CD14-positive monocyte (primary cell): ENCODE results near the gene ZNF805. TPM values are rescaled to one million over a fixed set of nuclear protein-coding genes. Genes with fewer than 3 reads are reported as not detected.

Experiments
- DNase-seq, 3 donors: peaks; one replicate each; pipeline ENCODE4 v3.0.0-alpha.2; 2011 to 2022
- H2AFZ ChIP-seq: 2 replicates; pipeline ENCODE4 v1.6.0; 2012; ENCODE audit warnings: mild to moderate bottlenecking, low read depth, low read length, inconsistent platforms; ENCODE audit not compliant: insufficient read depth, poor library complexity, severe bottlenecking
- H3K27ac ChIP-seq, 2 donors: 1 replicate in 1 of 2; 2 replicates in 1 of 2; pipeline ENCODE4 v1.5.1; 2012 to 2013; ENCODE audit warnings: low read length in 2 of 2, control low read depth in 1 of 2, inconsistent platforms in 1 of 2, low read depth in 1 of 2, mild to moderate bottlenecking in 1 of 2
- H3K27me3 ChIP-seq, 2 donors: one replicate each; pipeline versions ENCODE4 v1.6.0 to v1.6.1; 2011 to 2013; ENCODE audit warnings: low read length in 2 of 2; ENCODE audit not compliant: control insufficient read depth in 2 of 2, insufficient read depth in 2 of 2
- H3K36me3 ChIP-seq, 2 donors: replicated peaks in 1 of 2; 1 replicate in 1 of 2; 2 replicates in 1 of 2; pipeline versions ENCODE4 v1.5.1 to v1.6.1; 2012 to 2013; ENCODE audit warnings: low read length in 2 of 2, control low read depth in 1 of 2, inconsistent platforms in 1 of 2, mild to moderate bottlenecking in 1 of 2; ENCODE audit not compliant: insufficient read depth in 2 of 2, control insufficient read depth in 1 of 2
- H3K4me1 ChIP-seq, 2 donors: 1 replicate in 1 of 2; 2 replicates in 1 of 2; pipeline versions ENCODE4 v1.5.1 to v1.6.1; 2012 to 2013; ENCODE audit warnings: low read length in 2 of 2, control low read depth in 1 of 2, inconsistent platforms in 1 of 2, mild to moderate bottlenecking in 1 of 2, moderate library complexity in 1 of 2; ENCODE audit not compliant: insufficient read depth in 2 of 2, control insufficient read depth in 1 of 2
- H3K4me2 ChIP-seq: replicated peaks from 2 replicates; pipeline ENCODE3; 2012; ENCODE audit warnings: low read length, moderate library complexity, mild to moderate bottlenecking; ENCODE audit not compliant: poor library complexity, severe bottlenecking; ENCODE audit errors: extremely low read depth
- H3K4me3 ChIP-seq, 3 experiments: fragments of 200-600 bp in 1 of 3; sonication (generic) in 1 of 3; replicated peaks in 1 of 3; 1 replicate in 2 of 3; 2 replicates in 1 of 3; pipeline ENCODE4 v1.5.1; 2011 to 2013; ENCODE audit warnings: low read length in 3 of 3, mild to moderate bottlenecking in 3 of 3, control low read depth in 2 of 3, low read depth in 2 of 3, inconsistent platforms in 1 of 3, moderate library complexity in 1 of 3
- H3K79me2 ChIP-seq: 2 replicates; pipeline ENCODE4 v1.6.0; 2012; ENCODE audit warnings: mild to moderate bottlenecking, control low read depth, inconsistent platforms, low read length, moderate library complexity; ENCODE audit not compliant: insufficient read depth
- H3K9ac ChIP-seq: 2 replicates; pipeline ENCODE4 v1.6.0; 2017; ENCODE audit warnings: low read length, mild to moderate bottlenecking; ENCODE audit not compliant: insufficient read depth, poor library complexity, severe bottlenecking
- H3K9me3 ChIP-seq, 2 donors: replicated peaks in 1 of 2; 1 replicate in 1 of 2; 2 replicates in 1 of 2; pipeline versions ENCODE4 v1.5.1 to v1.6.1; 2012 to 2013; ENCODE audit warnings: low read length in 2 of 2, control low read depth in 1 of 2; ENCODE audit not compliant: control insufficient read depth in 1 of 2, insufficient read depth in 1 of 2
- H4K20me1 ChIP-seq: 2 replicates; pipeline ENCODE4 v1.6.0; 2012; ENCODE audit warnings: mild to moderate bottlenecking, low read length, control low read depth, moderate library complexity; ENCODE audit not compliant: insufficient read depth
- H3K27ac Mint-ChIP-seq, 7 donors: one replicate each; pipeline ENCODE4 v1.8.0; 2020; ENCODE audit warnings: mild to moderate bottlenecking in 7 of 7, mixed read lengths in 7 of 7, moderate library complexity in 6 of 7, inconsistent platforms in 2 of 7
- H3K27me3 Mint-ChIP-seq, 3 donors: one replicate each; pipeline ENCODE4 v1.8.0; 2021 to 2022; ENCODE audit warnings: low read depth in 3 of 3, mild to moderate bottlenecking in 3 of 3, mixed read lengths in 3 of 3, moderate library complexity in 3 of 3, inconsistent platforms in 1 of 3
- H3K36me3 Mint-ChIP-seq, 2 donors: one replicate each; pipeline ENCODE4 v1.8.0; 2020; ENCODE audit warnings: mixed read lengths in 2 of 2, inconsistent platforms in 1 of 2, mild to moderate bottlenecking in 1 of 2
- H3K4me1 Mint-ChIP-seq: one replicate; pipeline ENCODE4 v1.8.0; 2020; ENCODE audit warnings: mild to moderate bottlenecking, mixed read lengths
- H3K4me3 Mint-ChIP-seq, 2 donors: one replicate each; pipeline ENCODE4 v1.8.0; 2020; ENCODE audit warnings: mild to moderate bottlenecking in 2 of 2, mixed read lengths in 2 of 2, moderate library complexity in 1 of 2
- H3K9me3 Mint-ChIP-seq, 7 donors: one replicate each; pipeline ENCODE4 v1.8.0; 2020 to 2022; ENCODE audit warnings: mixed read lengths in 7 of 7, mild to moderate bottlenecking in 6 of 7, moderate library complexity in 6 of 7, inconsistent platforms in 2 of 7
- WGBS: methylation state at CpG from one replicate; pipeline ENCODE4 v1.1.5; 2013; ENCODE audit warnings: missing lambda C conversion rate; ENCODE audit not compliant: insufficient coverage; 5-methylcytosine and 5-hydroxymethylcytosine counted together
- intact Hi-C, 2 donors: fragments of 100-400 bp; cut with micrococcal nuclease; formaldehyde crosslinking; loops; one replicate each; pipeline versions ENCODE4 v1.15.0 to v1.15.1; 2023
- polyA plus RNA-seq, 3 donors: library from polyadenylated mRNA; depleted of rRNA in 1 of 3; unstranded in 2 of 3; stranded (reverse) in 1 of 3; fragments of 300-500 nt in 2 of 3; fragments of >200 nt in 1 of 3; fragmentation: Illumina TruSeq in 2 of 3; gene quantifications; 1 replicate in 2 of 3; 2 replicates in 1 of 3; pipeline ENCODE4 v1.2.3, GENCODE V29; 2012 to 2021
- TF ChIP-seq, protein P1 (sequence below): fragments of 200-600 bp; IDR thresholded peaks from one replicate; pipeline ENCODE4 v1.8.0; 2022; ENCODE audit warnings: antibody characterized with exemption, mild to moderate bottlenecking

The ZNF805 gene
- polyA plus RNA-seq, 3 donors = 1.3 to 3.4 (median 3.3) TPM

DNA sequence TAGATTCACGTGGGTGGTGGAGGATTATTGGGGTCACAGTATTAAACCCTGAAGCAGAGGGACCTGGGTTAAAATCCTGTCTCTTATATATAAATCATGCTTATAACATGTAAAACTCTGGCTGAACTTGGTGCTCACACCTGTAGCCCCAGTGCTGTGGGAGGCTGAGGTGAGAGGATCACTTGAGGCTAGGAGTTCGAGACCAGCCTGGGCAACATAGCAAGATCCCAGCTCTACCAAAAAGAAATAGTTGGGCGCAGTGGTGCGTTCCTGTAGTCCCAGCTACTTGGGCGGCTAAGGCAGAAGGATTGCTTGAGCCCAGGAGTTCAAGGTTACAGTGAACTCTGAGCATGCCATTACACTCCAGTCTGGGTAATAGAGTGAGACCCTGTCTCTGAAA, 2.4 kb downstream of the ZNF805 start:
- Histone ChIP-seq H3K79me2 (peaks cover 30% of the 10 kb centered on the region), H3K27me3 (no peaks in the 10 kb centered on the region), H2AFZ (no peak overlapping the region), H3K36me3 (peaks cover 29 to 41% of the 10 kb centered on the region in 2 donors), H3K4me2 (no peak overlapping the region), H3K27ac (no peak overlapping the region), H3K4me3 (no peak overlapping the region), H4K20me1 (no peaks in the 10 kb centered on the region), H3K9ac (no peak overlapping the region), H3K4me1 (peaks cover 17 to 23% of the 10 kb centered on the region in 2 donors), H3K9me3 (no peaks in the 10 kb centered on the region)
- TF ChIP-seq, protein P1, sequence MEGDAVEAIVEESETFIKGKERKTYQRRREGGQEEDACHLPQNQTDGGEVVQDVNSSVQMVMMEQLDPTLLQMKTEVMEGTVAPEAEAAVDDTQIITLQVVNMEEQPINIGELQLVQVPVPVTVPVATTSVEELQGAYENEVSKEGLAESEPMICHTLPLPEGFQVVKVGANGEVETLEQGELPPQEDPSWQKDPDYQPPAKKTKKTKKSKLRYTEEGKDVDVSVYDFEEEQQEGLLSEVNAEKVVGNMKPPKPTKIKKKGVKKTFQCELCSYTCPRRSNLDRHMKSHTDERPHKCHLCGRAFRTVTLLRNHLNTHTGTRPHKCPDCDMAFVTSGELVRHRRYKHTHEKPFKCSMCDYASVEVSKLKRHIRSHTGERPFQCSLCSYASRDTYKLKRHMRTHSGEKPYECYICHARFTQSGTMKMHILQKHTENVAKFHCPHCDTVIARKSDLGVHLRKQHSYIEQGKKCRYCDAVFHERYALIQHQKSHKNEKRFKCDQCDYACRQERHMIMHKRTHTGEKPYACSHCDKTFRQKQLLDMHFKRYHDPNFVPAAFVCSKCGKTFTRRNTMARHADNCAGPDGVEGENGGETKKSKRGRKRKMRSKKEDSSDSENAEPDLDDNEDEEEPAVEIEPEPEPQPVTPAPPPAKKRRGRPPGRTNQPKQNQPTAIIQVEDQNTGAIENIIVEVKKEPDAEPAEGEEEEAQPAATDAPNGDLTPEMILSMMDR = no peak
- Mint-ChIP-seq H3K4me3 (no peak overlapping the region), H3K9me3 (peaks cover 0 to 13% (median 0%) of the 10 kb centered on the region in 7 donors), H3K27ac (peak overlapping the region in 1 of 7 donors; percentile 12), H3K4me1 (peaks cover 21% of the 10 kb centered on the region), H3K36me3 (peaks cover 29 to 48% of the 10 kb centered on the region in 2 donors), H3K27me3 (peaks cover 1 to 5% (median 2%) of the 10 kb centered on the region in 3 donors)
- intact Hi-C loops = loop anchor here in 1 of 2 donors (5.0 to 10.0 kb wide), 2 partner anchors 34 to 112 kb away; partner anchors contain the start of gene ZNF304
- no peak for DNase-seq
- WGBS = 100% methylated on average over 3 of the region's 5 CpGs

DNA sequence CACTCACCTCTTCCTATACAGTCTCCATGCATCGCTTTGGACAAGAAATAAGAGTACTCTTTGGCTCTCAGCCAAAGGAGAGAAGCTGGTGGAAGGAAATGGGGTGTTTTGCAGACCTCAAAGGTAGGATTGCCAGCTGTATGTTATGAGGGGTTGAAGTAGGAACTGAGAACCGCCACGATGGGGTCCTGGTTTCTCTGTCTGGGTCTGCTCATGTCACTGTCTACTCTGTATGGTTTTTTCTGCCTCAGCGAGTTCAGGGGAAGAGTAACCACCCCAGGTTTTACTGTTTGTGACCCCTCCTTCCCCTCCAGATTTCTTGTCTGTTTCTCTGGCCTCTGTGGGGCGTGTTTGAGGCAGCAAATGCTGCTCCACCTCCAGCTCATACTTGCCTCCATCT, 4.1 kb downstream of the ZNF805 start:
- Histone ChIP-seq H4K20me1 (no peaks in the 10 kb centered on the region), H3K4me2 (no peak overlapping the region), H3K4me1 (peaks cover 17 to 23% of the 10 kb centered on the region in 2 donors), H3K4me3 (no peak overlapping the region), H3K79me2 (peaks cover 30% of the 10 kb centered on the region), H3K27me3 (no peaks in the 10 kb centered on the region), H3K36me3 (peaks cover 44 to 58% of the 10 kb centered on the region in 2 donors), H3K9me3 (no peaks in the 10 kb centered on the region), H2AFZ (no peak overlapping the region), H3K9ac (no peak overlapping the region), H3K27ac (no peak overlapping the region)
- H3K36me3 Mint-ChIP-seq = peaks cover 38 to 63% of the 10 kb centered on the region in 2 donors
- TF ChIP-seq, protein P1 = no peak
- DNase-seq = no peak
- WGBS = 87% methylated on average over 3 of the region's 5 CpGs
- H3K27me3 Mint-ChIP-seq = peaks cover 0 to 5% (median 2%) of the 10 kb centered on the region in 3 donors
- peak overlapping the region in 1 of 7 donors; percentile 35 for H3K27ac Mint-ChIP-seq
- H3K9me3 Mint-ChIP-seq = peaks cover 0 to 14% (median 0%) of the 10 kb centered on the region in 7 donors
- intact Hi-C loops = loop anchor here in 1 of 2 donors (5.0 to 10.0 kb wide), 2 partner anchors 33 to 110 kb away; partner anchors contain the start of gene ZNF304
- H3K4me3 Mint-ChIP-seq = no peak overlapping the region
- H3K4me1 Mint-ChIP-seq = peaks cover 21% of the 10 kb centered on the region
